Measurements from ENCODE around the gene POGLUT2. TPM values are rescaled to one million over a fixed set of nuclear protein-coding genes. Genes with fewer than 3 reads are reported as not detected.

Gene POGLUT2
- total RNA-seq, 2 experiments from 2014 or later: not detected

GRCh38 chr13:102779436-102780159 is 19.2 kb downstream of the POGLUT2 start:
- Mint-ChIP-seq H3K9me3 (peaks cover 4% of the 10 kb centered on the region), H3K4me3 (peak overlapping the region; percentile 7), H3K36me3 (ENCODE audit: low read depth) (no peaks in the 10 kb centered on the region), H3K27ac (peak overlapping the region; percentile 65), H3K27me3 (no peaks in the 10 kb centered on the region), H3K4me1 (ENCODE audit: low read depth) (peaks cover 25% of the 10 kb centered on the region)
- ChIA-PET CTCF (no interaction called here), POLR2A (interaction anchor here (1.0 kb wide), 1 partner anchor 66 kb away, joined by 6 read pairs; the partner anchor contains the start of gene ERCC5)
- DNase-seq: peak in 4 of 14 experiments; percentile 8 to 68 (median 62)
- Histone ChIP-seq H3K9me3 (ENCODE audit: control insufficient read depth in 1 of 2, insufficient read depth in 1 of 2, low read length in 2 of 2) (peaks cover 0 to 8% of the 10 kb centered on the region in 2 experiments), H3K36me3 (ENCODE audit: insufficient read depth, low read length) (no peaks in the 10 kb centered on the region), H3K27ac (ENCODE audit: low read depth in 1 of 2, low read length in 2 of 2) (peak overlapping the region; percentile 1 to 26), H3K27me3 (ENCODE audit: control insufficient read depth in 1 of 2, insufficient read depth in 2 of 2, low read length in 2 of 2) (no peaks in the 10 kb centered on the region), H3K4me1 (ENCODE audit: insufficient read depth, low read length) (peaks cover 15% of the 10 kb centered on the region), H3K4me3 (ENCODE audit: low read length) (no peak overlapping the region)
- TF ChIP-seq, protein P1, sequence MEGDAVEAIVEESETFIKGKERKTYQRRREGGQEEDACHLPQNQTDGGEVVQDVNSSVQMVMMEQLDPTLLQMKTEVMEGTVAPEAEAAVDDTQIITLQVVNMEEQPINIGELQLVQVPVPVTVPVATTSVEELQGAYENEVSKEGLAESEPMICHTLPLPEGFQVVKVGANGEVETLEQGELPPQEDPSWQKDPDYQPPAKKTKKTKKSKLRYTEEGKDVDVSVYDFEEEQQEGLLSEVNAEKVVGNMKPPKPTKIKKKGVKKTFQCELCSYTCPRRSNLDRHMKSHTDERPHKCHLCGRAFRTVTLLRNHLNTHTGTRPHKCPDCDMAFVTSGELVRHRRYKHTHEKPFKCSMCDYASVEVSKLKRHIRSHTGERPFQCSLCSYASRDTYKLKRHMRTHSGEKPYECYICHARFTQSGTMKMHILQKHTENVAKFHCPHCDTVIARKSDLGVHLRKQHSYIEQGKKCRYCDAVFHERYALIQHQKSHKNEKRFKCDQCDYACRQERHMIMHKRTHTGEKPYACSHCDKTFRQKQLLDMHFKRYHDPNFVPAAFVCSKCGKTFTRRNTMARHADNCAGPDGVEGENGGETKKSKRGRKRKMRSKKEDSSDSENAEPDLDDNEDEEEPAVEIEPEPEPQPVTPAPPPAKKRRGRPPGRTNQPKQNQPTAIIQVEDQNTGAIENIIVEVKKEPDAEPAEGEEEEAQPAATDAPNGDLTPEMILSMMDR (IDR thresholded peaks at IDR 0.05): no peak
- intact Hi-C loops (cut with DNase I, micrococcal nuclease): loop anchor here (2.0 to 10.0 kb wide), 2 partner anchors 19 to 95 kb away; partner anchors contain the start of genes BIVM (in 1 of the 2) and POGLUT2 (in 1 of the 2)
- ATAC-seq (ENCODE audit: poor library complexity): peak; percentile 71

DNA sequence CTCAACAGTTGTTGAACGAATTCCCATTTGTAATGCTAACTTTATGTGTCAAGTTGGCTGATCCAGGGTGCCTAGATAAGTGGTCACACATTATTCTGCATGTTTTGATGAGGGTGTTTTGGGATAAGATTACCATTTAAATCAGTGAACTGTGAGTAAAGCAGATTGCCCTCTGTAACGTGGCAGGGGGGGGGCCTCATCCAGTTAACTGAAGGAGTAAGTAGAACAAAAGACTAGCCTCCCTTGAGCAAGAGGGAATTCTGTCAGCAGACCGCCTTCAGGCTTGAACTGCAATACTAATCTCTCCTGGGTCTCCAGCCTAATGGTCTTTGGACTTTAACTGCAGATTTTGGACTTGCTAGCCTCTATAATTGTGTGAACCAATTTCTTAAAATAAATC is 21.0 kb downstream of the POGLUT2 start:
- Mint-ChIP-seq H3K9me3 (peaks cover 4% of the 10 kb centered on the region), H3K4me1 (ENCODE audit: low read depth) (peaks cover 36% of the 10 kb centered on the region), H3K4me3 (no peak overlapping the region), H3K36me3 (ENCODE audit: low read depth) (peaks cover 4% of the 10 kb centered on the region), H3K27me3 (no peaks in the 10 kb centered on the region), H3K27ac (no peak overlapping the region)
- H3K9me3 ChIP-seq (ENCODE audit: control insufficient read depth in 1 of 2, insufficient read depth in 1 of 2, low read length in 2 of 2): peaks cover 0 to 8% of the 10 kb centered on the region in 2 experiments
- no peak overlapping the region for H3K4me3 ChIP-seq (ENCODE audit: low read length)
- H3K27ac ChIP-seq (ENCODE audit: low read depth in 1 of 2, low read length in 2 of 2): no peak overlapping the region
- intact Hi-C loops (cut with DNase I, micrococcal nuclease): loop anchor here in 1 of 2 experiments (10.0 kb wide), 1 partner anchor 93 kb away; no protein-coding TSS in a partner anchor
- ATAC-seq (ENCODE audit: poor library complexity) (no peak), DNase-seq (no peak)
- H3K27me3 ChIP-seq (ENCODE audit: control insufficient read depth in 1 of 2, insufficient read depth in 2 of 2, low read length in 2 of 2): no peaks in the 10 kb centered on the region
- TF ChIP-seq, protein P1 (IDR thresholded peaks at IDR 0.05): no peak
- POLR2A ChIA-PET: no interaction called here
- no peaks in the 10 kb centered on the region for H3K36me3 ChIP-seq (ENCODE audit: insufficient read depth, low read length)
- peaks cover 25% of the 10 kb centered on the region for H3K4me1 ChIP-seq (ENCODE audit: insufficient read depth, low read length)
- CTCF ChIA-PET: no interaction called here

- no peak overlapping the region for H3K27ac Mint-ChIP-seq
Measured at GRCh38 chr13:102776271-102776670, 22.5 kb downstream of the POGLUT2 start.

More at GRCh38 chr13:102776271-102776670, 22.5 kb downstream of the POGLUT2 start:
- Mint-ChIP-seq H3K4me1 (ENCODE audit: low read depth) (peaks cover 51% of the 10 kb centered on the region), H3K4me3 (peak overlapping the region; percentile 20), H3K9me3 (peaks cover 3% of the 10 kb centered on the region), H3K36me3 (ENCODE audit: low read depth) (peaks cover 4% of the 10 kb centered on the region), H3K27me3 (no peaks in the 10 kb centered on the region)
- H3K36me3 ChIP-seq (ENCODE audit: insufficient read depth, low read length): no peaks in the 10 kb centered on the region
- ATAC-seq (ENCODE audit: poor library complexity) (no peak), DNase-seq (no peak)
- ChIA-PET POLR2A (interaction anchor here (0.6 to 5.6 kb wide), 3 partner anchors 12 to 182 kb away, joined by 3 to 95 read pairs (median 75); partner anchors contain the start of genes ERCC5 and TPP2), CTCF (no interaction called here)
- peaks cover 35% of the 10 kb centered on the region for H3K4me1 ChIP-seq (ENCODE audit: insufficient read depth, low read length)
- TF ChIP-seq, protein P1 (IDR thresholded peaks at IDR 0.05): no peak
- no peak overlapping the region for H3K4me3 ChIP-seq (ENCODE audit: low read length)
- H3K27me3 ChIP-seq (ENCODE audit: control insufficient read depth in 1 of 2, insufficient read depth in 2 of 2, low read length in 2 of 2): no peaks in the 10 kb centered on the region
- no peak overlapping the region for H3K27ac ChIP-seq (ENCODE audit: low read depth in 1 of 2, low read length in 2 of 2)
- no peaks in the 10 kb centered on the region for H3K9me3 ChIP-seq (ENCODE audit: control insufficient read depth in 1 of 2, insufficient read depth in 1 of 2, low read length in 2 of 2)
- intact Hi-C loops (cut with DNase I, micrococcal nuclease): loop anchor here in 1 of 2 experiments (10.0 kb wide), 1 partner anchor 91 kb away; no protein-coding TSS in a partner anchor
